GM12891 (cell line): ENCODE measurements around the gene ACTN3.

Source experiments
- POLR2A ChIP-seq: IDR thresholded peaks from 2 replicates; pipeline ENCODE4 v1.6.1; 2011; ENCODE audit warnings: low read depth, low read length, control low read depth
- POLR2AphosphoS5 ChIP-seq: IDR thresholded peaks from 2 replicates; pipeline ENCODE4 v1.6.1; 2011; ENCODE audit warnings: low read depth, low read length, control low read depth
- SPI1 ChIP-seq: IDR thresholded peaks from 2 replicates; pipeline ENCODE4 v1.6.1; 2011; ENCODE audit warnings: low read depth, low read length, control low read depth

DNA sequence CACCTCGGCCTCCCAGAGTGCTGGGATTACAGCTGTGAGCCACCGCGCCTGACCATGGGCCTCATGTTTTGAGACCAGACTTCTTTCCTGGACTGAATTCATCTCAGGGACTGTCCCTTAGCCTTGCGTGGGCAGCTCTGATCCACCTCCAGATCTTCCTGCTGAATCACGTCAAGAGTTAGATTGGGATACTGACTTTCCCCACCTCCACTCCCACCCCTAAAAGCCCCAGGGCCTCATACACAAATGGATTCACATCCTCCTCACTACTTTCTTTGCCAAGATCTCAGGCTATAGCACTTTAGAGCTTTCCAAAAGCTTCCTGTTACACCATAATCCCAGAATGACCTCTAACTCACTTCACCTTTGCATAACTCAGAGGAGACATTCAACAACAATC, 34.1 kb downstream of the ACTN3 start:
- no peak for TF ChIP-seq POLR2A
- TF ChIP-seq POLR2AphosphoS5, result no peak
- TF ChIP-seq SPI1, result no peak
